RWPE2 (cell line): ENCODE results near the gene AQP2.

Experiments
- ATAC-seq: fragments of 200-7000 bp; cut with Tn5 transposase; 3 replicates; pipeline ENCODE4 v1.9.1; 2021; ENCODE audit warnings: low read depth
- DNase-seq: peaks from one replicate; pipeline ENCODE4 v3.0.0-alpha.2; 2020; ENCODE audit warnings: low spot score
- H3K27ac ChIP-seq: fragments of 450-650 bp; 2 replicates; pipeline ENCODE4 v1.5.1; 2017; ENCODE audit warnings: mild to moderate bottlenecking; ENCODE audit not compliant: poor library complexity, severe bottlenecking
- H3K27me3 ChIP-seq: fragments of 250-450 bp; sonication (Bioruptor Pico); 2 replicates; pipeline ENCODE4 v1.5.1; 2021; ENCODE audit warnings: mild to moderate bottlenecking, moderate library complexity; ENCODE audit not compliant: insufficient read depth, poor library complexity, severe bottlenecking
- H3K36me3 ChIP-seq: fragments of 250-450 bp; sonication (Bioruptor Pico); 2 replicates; pipeline ENCODE4 v1.5.1; 2020; ENCODE audit warnings: low read depth, mild to moderate bottlenecking, moderate library complexity
- H3K4me1 ChIP-seq: fragments of 250-450 bp; sonication (Bioruptor Pico); 2 replicates; pipeline ENCODE4 v1.5.1; 2021; ENCODE audit warnings: mild to moderate bottlenecking, moderate library complexity; ENCODE audit not compliant: insufficient read depth, poor library complexity, severe bottlenecking
- H3K4me3 ChIP-seq: fragments of 250-450 bp; sonication (Bioruptor Pico); 2 replicates; pipeline ENCODE4 v1.5.1; 2021; ENCODE audit warnings: mild to moderate bottlenecking, moderate library complexity; ENCODE audit not compliant: severe bottlenecking
- H3K9me3 ChIP-seq: fragments of 250-450 bp; sonication (Bioruptor Pico); 2 replicates; pipeline ENCODE4 v1.5.1; 2021; ENCODE audit warnings: mild to moderate bottlenecking, moderate library complexity; ENCODE audit not compliant: severe bottlenecking
- TF ChIP-seq, protein P1 (sequence below): fragments of 450-650 bp; IDR thresholded peaks from one replicate; pipeline ENCODE4 v1.5.1; 2017; ENCODE audit warnings: mild to moderate bottlenecking, moderate library complexity; ENCODE audit not compliant: poor library complexity, severe bottlenecking

AQP2 gene

DNA sequence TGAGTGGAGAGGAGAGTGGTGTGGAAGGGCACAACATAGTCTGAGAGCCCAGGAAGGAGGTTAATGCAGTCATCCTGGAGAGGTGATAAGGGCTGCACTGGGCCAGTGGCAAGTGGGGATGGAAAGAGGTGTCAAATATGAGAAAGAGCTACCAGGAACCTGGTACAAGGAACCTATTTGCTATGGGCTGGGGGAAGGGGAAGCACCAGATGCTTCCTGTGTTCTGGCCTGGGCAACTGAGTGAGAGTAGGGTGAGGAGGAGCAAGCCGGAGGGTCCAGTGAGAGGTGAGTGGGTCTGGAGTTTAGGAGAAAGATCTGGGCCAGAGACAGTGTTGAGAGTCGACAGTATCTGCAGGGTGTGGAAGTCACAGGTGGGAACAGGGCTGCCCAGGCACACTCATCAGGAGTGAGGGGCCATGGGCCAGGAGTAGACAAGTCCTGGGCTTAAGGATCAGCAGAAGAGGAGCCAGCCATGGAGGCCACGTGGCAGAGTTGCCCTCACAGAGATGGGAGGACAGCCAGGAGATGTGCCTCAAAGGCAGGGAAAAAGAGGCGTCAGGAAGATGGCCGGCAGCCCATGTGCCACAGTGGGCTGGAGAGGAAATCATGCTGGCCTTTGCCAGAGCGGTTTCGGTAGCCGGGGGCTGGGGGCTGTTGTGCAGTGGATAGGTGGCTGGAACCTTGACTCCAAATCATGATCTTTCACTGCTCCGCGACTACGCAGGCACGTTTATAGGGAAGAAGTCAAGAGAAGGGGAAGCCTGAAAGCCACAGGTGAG is 19.3 kb downstream of the AQP2 start:
- Histone ChIP-seq H3K9me3 (no peaks in the 10 kb centered on the region), H3K27ac (no peak overlapping the region), H3K4me3 (no peak overlapping the region), H3K36me3 (no peaks in the 10 kb centered on the region), H3K27me3 (no peaks in the 10 kb centered on the region), H3K4me1 (no peaks in the 10 kb centered on the region)
- TF ChIP-seq, protein P1, sequence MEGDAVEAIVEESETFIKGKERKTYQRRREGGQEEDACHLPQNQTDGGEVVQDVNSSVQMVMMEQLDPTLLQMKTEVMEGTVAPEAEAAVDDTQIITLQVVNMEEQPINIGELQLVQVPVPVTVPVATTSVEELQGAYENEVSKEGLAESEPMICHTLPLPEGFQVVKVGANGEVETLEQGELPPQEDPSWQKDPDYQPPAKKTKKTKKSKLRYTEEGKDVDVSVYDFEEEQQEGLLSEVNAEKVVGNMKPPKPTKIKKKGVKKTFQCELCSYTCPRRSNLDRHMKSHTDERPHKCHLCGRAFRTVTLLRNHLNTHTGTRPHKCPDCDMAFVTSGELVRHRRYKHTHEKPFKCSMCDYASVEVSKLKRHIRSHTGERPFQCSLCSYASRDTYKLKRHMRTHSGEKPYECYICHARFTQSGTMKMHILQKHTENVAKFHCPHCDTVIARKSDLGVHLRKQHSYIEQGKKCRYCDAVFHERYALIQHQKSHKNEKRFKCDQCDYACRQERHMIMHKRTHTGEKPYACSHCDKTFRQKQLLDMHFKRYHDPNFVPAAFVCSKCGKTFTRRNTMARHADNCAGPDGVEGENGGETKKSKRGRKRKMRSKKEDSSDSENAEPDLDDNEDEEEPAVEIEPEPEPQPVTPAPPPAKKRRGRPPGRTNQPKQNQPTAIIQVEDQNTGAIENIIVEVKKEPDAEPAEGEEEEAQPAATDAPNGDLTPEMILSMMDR: no peak
- ATAC-seq (no peak), DNase-seq (no peak)

- DNase-seq: no peak
- TF ChIP-seq, protein P1: no peak
- H3K4me3 ChIP-seq: no peak overlapping the region
- H3K27me3 ChIP-seq: no peaks in the 10 kb centered on the region
- H3K9me3 ChIP-seq: no peaks in the 10 kb centered on the region
- H3K4me1 ChIP-seq: no peaks in the 10 kb centered on the region
- ATAC-seq: no peak
- no peaks in the 10 kb centered on the region for H3K36me3 ChIP-seq
- H3K27ac ChIP-seq: no peak overlapping the region
Measured at GRCh38 chr12:49970658-49971057, 20.1 kb downstream of the AQP2 start.

- no peaks in the 10 kb centered on the region for H3K4me1 ChIP-seq
- no peaks in the 10 kb centered on the region for H3K36me3 ChIP-seq
- DNase-seq (no peak), ATAC-seq (no peak; the same call in 2 of the 3 replicates)
- TF ChIP-seq, protein P1: no peak
- H3K27me3 ChIP-seq: no peaks in the 10 kb centered on the region
- no peak overlapping the region for H3K4me3 ChIP-seq
- H3K27ac ChIP-seq: no peak overlapping the region
- no peaks in the 10 kb centered on the region for H3K9me3 ChIP-seq
Measured at GRCh38 chr12:49971141-49971540, 20.6 kb downstream of the AQP2 start.

DNA sequence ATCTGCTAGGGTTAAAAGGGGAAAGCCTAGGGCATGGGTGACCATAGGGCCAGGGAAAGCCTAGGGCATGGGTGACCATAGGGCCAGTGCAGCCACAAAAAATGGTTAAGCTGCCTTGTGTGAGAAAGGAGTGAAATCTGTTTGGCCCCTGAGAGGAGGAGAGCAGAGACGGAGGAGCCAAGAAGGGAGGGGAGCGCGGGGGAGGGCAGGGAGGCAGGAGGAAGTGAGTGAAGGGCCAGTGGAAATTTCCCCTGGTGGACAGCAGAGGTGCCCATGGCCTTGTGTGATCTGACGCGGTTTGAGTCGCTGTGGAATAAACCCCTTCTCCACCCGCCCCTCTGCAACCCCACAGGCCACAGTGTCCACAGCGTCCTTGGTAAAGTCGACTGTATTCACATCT is 21.6 kb downstream of the AQP2 start:
- Histone ChIP-seq H3K27me3 (no peaks in the 10 kb centered on the region), H3K4me3 (no peak overlapping the region), H3K36me3 (no peaks in the 10 kb centered on the region), H3K4me1 (no peaks in the 10 kb centered on the region), H3K27ac (no peak overlapping the region), H3K9me3 (no peaks in the 10 kb centered on the region)
- TF ChIP-seq, protein P1: no peak
- ATAC-seq (no peak), DNase-seq (no peak)

GRCh38 chr12:49972641-49973360 is 22.3 kb downstream of the AQP2 start, which contains the start of gene AQP6:
Gene AQP6, plus strand, starts transcription at chr12:49972947. Its CDS starts 227 bp downstream, at chr12:49973174.
- TF ChIP-seq, protein P1: no peak
- Histone ChIP-seq H3K27ac (no peak within 1 kb of the TSS), H3K4me1 (no peaks in the 10 kb centered on the region), H3K4me3 (no peak within 1 kb of the TSS), H3K9me3 (no peaks in the 10 kb centered on the region), H3K27me3 (no peaks in the 10 kb centered on the region), H3K36me3 (no peaks in the 10 kb centered on the region)
- DNase-seq (no peak), ATAC-seq (no peak)
